A549 treated with CORT108297 at 1 μM for 4 hours (cell line): ENCODE data around the gene TLCD3B. TPM values are rescaled to one million over a fixed set of nuclear protein-coding genes. Genes with fewer than 3 reads are reported as not detected.

Experiments used
- total RNA-seq: library from RNA; stranded (reverse); fragments of 200-300 nt; extraction: Qiagen RNA extraction; gene quantifications from 5 replicates; pipeline ENCODE4 v1.2.3, GENCODE V29; 2022

TLCD3B gene, protein sequence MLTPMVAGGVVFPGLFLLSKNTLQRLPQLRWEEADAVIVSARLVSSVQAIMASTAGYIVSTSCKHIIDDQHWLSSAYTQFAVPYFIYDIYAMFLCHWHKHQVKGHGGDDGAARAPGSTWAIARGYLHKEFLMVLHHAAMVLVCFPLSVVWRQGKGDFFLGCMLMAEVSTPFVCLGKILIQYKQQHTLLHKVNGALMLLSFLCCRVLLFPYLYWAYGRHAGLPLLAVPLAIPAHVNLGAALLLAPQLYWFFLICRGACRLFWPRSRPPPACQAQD
- total RNA-seq: 0.23 to 0.58 TPM (median 0.42 TPM) in 5 replicates

DNA sequence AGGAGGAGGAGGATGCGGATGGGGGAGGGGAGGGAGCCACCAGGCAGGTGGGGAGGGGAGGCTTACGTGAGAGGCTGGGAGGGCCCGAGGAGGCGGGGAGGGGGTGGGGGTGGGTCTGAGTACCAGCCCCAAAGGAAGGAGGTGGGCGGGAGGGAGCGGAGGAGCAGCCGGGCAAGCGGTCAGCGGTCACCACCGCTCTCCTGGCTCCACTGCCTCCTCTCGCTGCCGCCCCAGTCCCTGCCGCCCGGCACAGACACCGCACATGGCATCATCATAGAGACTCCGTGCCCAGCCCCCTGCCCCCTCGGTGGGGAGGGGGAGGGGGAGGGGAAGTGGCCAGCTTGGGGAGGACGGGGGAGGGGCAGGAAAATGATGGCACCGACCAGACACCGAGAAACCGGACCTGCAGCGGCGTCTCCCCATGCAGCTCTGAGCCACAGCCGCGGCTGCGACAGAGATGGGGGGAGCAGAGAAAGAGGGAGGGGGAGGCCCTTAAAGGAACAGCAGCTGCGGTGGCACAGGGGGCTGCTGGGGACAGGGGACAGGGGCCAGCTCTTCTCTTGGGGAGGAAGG is at the start of gene TLCD3B:
Gene TLCD3B, minus strand, starts transcription at position 431 of the 573 bp plus-strand sequence. CDS start 744 bp downstream, outside the sequence.

DNA sequence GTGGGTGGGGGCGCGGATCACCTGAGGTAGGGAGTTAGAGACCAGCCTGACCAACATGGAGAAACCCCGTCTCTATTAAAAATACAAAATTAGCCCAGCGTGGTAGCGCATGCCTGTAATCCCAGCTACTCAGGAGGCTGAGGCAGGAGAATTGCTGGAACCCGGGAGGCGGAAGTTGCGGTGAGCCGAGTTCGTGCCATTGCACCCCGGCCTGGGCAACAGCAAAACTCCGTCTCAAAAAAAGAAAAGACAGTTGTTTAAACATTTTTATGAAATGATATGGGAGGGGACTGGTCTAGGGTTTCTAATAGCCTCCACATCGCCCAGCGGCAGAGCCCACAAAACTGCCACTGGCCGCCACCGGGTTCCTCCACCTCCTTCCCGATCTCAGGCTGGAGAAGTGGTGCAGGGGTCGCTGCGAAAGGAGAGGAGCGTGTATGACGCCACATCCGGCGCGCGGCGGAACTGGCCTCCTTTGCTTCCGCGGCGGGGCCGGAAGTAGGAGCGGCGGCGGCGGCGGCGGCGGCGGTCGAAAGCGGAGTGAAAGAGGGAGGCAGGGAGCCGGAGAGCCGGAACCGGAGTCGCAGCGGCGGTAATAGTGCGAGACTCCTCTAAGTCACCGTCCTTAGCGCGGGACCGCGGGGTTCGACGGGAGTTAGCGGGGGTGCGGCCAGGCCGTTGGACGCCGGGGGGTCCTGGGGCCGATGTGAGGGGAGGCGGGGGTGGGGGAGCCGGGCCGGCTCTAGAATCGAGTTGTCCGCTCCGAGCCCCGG is 44.6 kb upstream of the TLCD3B start, which contains the start of gene PPP4C:
Gene PPP4C, plus strand, starts transcription at position 492 of the 773 bp plus-strand sequence. CDS start 384 bp downstream, outside the sequence.

DNA sequence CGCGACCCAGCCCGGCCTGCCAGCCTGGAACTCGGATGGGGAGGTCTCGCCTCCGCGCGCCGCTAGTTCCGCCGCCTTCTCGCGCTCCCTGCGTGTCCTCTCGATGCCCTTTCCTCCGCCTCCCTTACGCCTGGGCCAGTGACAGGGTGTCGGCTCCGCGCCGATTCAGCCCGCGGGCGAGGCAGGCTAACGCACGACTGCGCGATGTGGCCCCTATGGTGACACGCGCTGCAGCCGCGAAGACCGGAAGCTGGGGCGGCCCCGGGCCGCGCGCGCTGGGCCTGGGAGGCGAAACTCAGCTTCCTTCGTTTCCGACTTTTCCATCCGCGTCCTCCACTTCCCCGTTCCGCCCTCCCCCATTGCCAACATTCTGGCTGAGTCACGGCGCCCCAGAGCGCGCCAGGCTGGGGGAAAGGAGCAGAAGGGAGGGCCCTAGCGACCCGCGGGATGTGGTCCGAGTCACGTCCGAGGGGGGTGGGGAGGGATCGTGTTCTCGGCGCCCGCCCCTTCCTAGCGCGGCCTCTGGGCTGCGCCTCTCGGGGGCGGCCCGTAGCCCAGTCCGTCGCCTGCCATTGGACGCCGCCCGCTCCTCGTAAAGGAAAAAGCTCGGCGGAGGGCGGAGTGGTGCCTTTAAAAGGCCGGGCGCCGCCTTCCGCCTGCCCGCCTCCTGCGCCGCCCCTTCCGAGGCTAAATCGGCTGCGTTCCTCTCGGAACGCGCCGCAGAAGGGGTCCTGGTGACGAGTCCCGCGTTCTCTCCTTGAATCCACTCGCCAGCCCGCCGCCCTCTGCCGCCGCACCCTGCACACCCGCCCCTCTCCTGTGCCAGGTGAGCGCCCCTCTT is 34.3 kb upstream of the TLCD3B start, which contains the start of gene ALDOA:
Gene ALDOA, plus strand, starts transcription at position 659 of the 841 bp plus-strand sequence. CDS start 1,138 bp downstream, outside the sequence.

DNA sequence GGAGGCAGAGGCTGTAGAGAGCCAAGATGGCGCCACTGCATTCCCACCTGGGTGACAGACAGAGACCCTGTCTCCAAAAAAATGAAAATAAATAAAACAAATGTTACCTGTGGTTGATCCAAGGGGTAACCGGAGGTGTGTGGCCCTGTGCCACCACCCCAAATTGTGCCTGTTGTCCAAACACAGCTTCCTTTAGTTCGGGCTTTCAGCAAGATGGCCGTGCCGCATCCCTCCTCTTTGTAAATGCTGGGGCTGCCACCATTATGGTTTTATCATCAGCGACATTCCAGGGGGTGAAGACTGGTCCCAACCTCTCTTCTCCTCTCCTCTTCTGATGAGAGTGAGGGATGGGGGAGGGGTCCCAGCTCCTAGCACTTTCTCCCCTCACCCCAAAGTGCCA is 8.2 kb downstream of the TLCD3B start, which contains the start of gene C16orf92:
Gene C16orf92, plus strand, starts transcription at position 312 of the 400 bp plus-strand sequence. CDS start 143 bp downstream, outside the sequence.

DNA sequence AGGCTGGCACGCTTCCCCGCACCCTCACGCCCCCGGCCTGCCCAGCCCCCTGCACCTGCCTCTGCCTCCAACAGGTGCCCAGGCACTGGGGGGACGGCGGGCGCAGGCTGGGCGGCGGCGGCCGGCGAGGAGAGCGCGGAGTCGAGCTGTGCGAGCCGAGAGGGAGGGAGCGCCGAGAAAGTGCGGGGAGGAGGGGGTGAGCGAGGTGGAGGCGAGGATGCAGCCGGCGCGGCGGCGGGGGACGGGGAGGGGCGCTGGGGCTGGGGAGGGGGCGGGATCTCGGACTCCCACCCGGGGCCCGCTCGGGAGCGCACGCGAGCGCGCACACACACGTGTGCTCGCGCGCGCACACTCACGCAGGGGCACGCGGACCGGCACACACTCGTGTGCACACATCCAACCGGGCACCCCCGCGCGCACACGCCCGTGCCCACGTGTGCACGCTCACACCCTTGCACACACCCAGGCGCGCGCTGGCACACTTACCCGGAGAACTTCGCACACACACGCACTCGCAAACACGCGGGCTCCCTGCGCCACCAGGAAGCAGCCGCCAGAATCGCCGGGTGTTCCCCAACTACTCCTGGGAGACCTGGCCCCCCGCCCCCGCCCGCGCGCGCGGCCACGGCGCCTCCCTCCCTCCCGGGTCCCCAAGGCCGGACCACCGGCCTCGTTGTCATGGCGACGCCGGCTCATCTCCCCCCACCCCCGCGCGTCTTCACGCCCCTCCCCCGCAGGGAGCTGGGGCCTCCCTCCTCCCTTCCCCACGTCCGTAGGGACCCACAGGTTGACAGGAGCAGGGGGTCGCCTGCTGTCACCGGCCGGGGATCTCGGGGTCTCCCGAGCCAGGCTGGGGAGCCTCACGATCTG is 20.0 kb downstream of the TLCD3B start, which contains the start of gene DOC2A:
Gene DOC2A, minus strand, starts transcription at position 184 of the 870 bp plus-strand sequence. CDS start 805 bp downstream, outside the sequence.

DNA sequence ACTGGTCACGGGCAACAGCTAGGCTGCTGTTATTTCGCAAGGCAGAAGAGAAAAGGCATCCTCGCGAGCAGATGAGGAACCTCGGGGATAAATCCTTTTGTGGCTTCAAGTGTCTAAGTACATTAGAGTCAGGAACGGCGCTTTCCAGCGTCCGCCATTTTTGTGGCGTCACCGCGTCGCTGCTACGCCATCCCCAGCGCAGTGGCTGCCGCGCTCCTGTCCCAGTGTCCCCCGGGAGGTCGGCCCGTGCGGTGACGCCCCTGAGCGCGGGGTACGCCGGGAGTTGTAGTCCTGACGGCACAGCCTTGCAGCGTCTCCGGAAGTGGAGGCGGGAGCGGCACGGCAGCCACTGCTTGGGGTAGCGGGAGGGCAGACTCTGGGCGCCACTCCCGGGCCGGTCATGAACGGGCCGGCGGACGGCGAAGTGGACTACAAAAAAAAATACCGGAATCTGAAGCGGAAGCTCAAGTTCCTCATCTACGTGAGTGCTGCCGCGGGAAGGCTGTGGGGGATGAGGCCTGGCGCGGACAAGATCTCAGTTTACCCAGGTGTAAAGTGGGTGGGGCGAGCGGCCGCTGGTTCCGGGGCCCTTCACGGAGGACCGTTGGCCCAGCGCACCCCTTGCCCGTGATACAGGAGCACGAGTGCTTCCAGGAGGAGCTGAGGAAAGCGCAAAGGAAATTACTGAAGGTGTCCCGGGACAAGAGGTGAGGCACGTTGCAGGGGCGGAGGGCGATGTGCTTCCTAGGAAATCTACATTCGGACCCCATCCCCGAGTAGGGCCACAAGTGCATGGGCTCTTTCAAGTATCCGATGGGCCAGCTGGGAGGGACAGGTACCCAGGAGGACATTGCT is 34.9 kb downstream of the TLCD3B start, which contains the start of gene INO80E:
Gene INO80E, plus strand, starts transcription at position 331 of the 855 bp plus-strand sequence. Its CDS starts 70 bp downstream, at position 401.

DNA sequence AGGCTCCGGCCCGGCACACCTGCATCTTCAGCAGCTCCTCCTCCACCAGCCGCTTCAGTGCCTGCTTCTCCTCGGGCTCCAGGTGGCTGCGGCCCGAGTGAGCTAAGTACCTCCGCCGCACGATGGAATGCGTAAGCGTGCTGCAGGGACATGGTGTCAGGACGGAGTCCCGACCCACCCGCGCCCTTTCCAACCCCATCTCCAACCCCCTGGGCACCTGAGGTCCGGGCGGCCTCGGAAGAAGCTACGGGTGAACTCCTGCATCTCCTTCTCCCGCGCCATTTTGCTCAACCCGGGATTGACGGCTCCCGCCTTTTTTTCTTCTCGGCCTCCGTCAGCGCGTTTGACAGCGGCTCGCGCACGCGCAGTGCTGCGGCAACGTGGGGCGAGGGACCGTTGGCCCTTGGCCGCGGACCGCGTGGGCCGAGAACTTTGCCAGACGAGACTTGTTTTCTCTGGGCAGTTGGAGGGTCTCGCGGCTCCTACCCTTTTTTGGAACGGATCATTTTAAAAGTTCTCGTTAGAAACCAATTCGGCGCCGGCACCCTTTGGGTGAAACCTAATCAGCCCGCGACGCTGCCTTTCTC is 35.7 kb downstream of the TLCD3B start, which contains the start of gene HIRIP3:
Gene HIRIP3, minus strand, starts transcription at position 294 of the 587 bp plus-strand sequence. Its CDS starts 12 bp downstream, at position 282.

Other genes with a start within 250 kb of the TLCD3B start
- 81.0 to 104 TPM (median 94.7 TPM) in 5 replicates for gene KIF22, start 240.5 kb downstream of the TLCD3B start, total RNA-seq
- 150 to 192 TPM (median 180 TPM) in 5 replicates for gene MAZ, start 224.7 kb downstream of the TLCD3B start, total RNA-seq
- 0.24 to 0.51 TPM (median 0.30 TPM) in 5 replicates for gene PRRT2, start 219.1 kb downstream of the TLCD3B start, total RNA-seq
- gene PAGR1, start 215.1 kb downstream of the TLCD3B start, total RNA-seq: 42.7 to 48.5 TPM (median 46.7 TPM) in 5 replicates
- 111 to 140 TPM (median 130 TPM) in 5 replicates for gene MVP, start 210.8 kb downstream of the TLCD3B start, total RNA-seq
- 64.0 to 105 TPM (median 103 TPM) in 5 replicates for gene CDIPT, start 168.0 kb downstream of the TLCD3B start, total RNA-seq
- gene SEZ6L2, start 131.7 kb downstream of the TLCD3B start, total RNA-seq: 16.9 to 23.6 TPM (median 21.7 TPM) in 5 replicates
- 16.3 to 30.7 TPM (median 27.0 TPM) in 5 replicates for gene ASPHD1, start 130.8 kb downstream of the TLCD3B start, total RNA-seq
- gene KCTD13, start 105.0 kb downstream of the TLCD3B start, total RNA-seq: 14.2 to 21.4 TPM (median 19.0 TPM) in 5 replicates
- 78.2 to 104 TPM (median 102 TPM) in 5 replicates for gene TMEM219, start 69.2 kb downstream of the TLCD3B start, total RNA-seq
- 24.7 to 36.8 TPM (median 34.0 TPM) in 5 replicates for gene TAOK2, start 57.4 kb downstream of the TLCD3B start, total RNA-seq
- 13.5 to 17.8 TPM (median 15.3 TPM) in 5 replicates for gene HIRIP3, start 35.7 kb downstream of the TLCD3B start, total RNA-seq
- gene INO80E, start 35.0 kb downstream of the TLCD3B start, total RNA-seq: 107 to 127 TPM (median 109 TPM) in 5 replicates
- 1.7 to 3.3 TPM (median 2.7 TPM) in 5 replicates for gene DOC2A, start 20.2 kb downstream of the TLCD3B start, total RNA-seq
- not detected in 5 replicates for gene C16orf92, start 8.1 kb downstream of the TLCD3B start, total RNA-seq
- gene ALDOA, start 34.5 kb upstream of the TLCD3B start, total RNA-seq: 1,632 to 1,949 TPM (median 1,887 TPM) in 5 replicates
- gene PPP4C, start 44.7 kb upstream of the TLCD3B start, total RNA-seq: 130 to 155 TPM (median 149 TPM) in 5 replicates
- 0.08 to 0.34 TPM (median 0.29 TPM) in 5 replicates for gene TBX6, start 60.7 kb upstream of the TLCD3B start, total RNA-seq
- gene YPEL3, start 64.9 kb upstream of the TLCD3B start, total RNA-seq: 6.0 to 12.1 TPM (median 10.9 TPM) in 5 replicates
- 1.2 to 3.0 TPM (median 1.8 TPM) in 5 replicates for gene GDPD3, start 82.3 kb upstream of the TLCD3B start, total RNA-seq
- 31.0 to 37.4 TPM (median 35.7 TPM) in 5 replicates for gene MAPK3, start 91.9 kb upstream of the TLCD3B start, total RNA-seq
- 2.6 to 3.7 TPM (median 2.8 TPM) in 5 replicates for gene CORO1A, start 152.3 kb upstream of the TLCD3B start, total RNA-seq
- gene BOLA2B, start 162.4 kb upstream of the TLCD3B start, total RNA-seq: 128 to 240 TPM (median 221 TPM) in 5 replicates
- 11.1 to 23.3 TPM (median 17.7 TPM) in 5 replicates for gene SLX1A, start 162.6 kb upstream of the TLCD3B start, total RNA-seq
- 6.1 to 13.7 TPM (median 8.6 TPM) in 5 replicates for gene SULT1A3, start 168.0 kb upstream of the TLCD3B start, total RNA-seq
- 2.0 to 2.8 TPM (median 2.2 TPM) in 5 replicates for gene NPIPB13, start 217.2 kb upstream of the TLCD3B start, total RNA-seq